Measurements from ENCODE around the gene NECAB2.

NECAB2 gene

GRCh38 chr16:83967838-83968305 lies at the start of gene NECAB2:
Gene NECAB2 (plus strand): TSS chr16:83968244. CDS start chr16:83968649, 405 bp downstream.
- H3K4me3 ChIP-seq (ENCODE audit: low read depth in 1 of 2, low read length in 1 of 2): peak within 1 kb of the TSS in 1 of 2 experiments; percentile 41
- peak; percentile 82 for TF ChIP-seq CTCF (IDR thresholded peaks at IDR 0.05)
- no peak within 1 kb of the TSS for H3K27ac ChIP-seq
- peaks cover 0 to 4% of the 10 kb centered on the region in 2 experiments for H3K4me1 ChIP-seq (ENCODE audit: control insufficient read depth in 1 of 2, insufficient read depth in 1 of 2, low read depth in 1 of 2, low read length in 1 of 2)
- H3K27me3 ChIP-seq: peaks cover 59% of the 10 kb centered on the region
- H3K36me3 ChIP-seq: peaks cover 4% of the 10 kb centered on the region
- no peaks in the 10 kb centered on the region for H3K9me3 ChIP-seq

GRCh38 chr16:83920894-83921491 lies 47.1 kb upstream of the NECAB2 start:
- no peak overlapping the region for H3K27ac ChIP-seq
- no peaks in the 10 kb centered on the region for H3K27me3 ChIP-seq
- no peaks in the 10 kb centered on the region for H3K4me1 ChIP-seq (ENCODE audit: control insufficient read depth in 1 of 2, insufficient read depth in 1 of 2, low read depth in 1 of 2, low read length in 1 of 2)
- H3K36me3 ChIP-seq: peaks cover 53% of the 10 kb centered on the region
- TF ChIP-seq CTCF (IDR thresholded peaks at IDR 0.05): no peak
- no peaks in the 10 kb centered on the region for H3K9me3 ChIP-seq
- no peak overlapping the region for H3K4me3 ChIP-seq (ENCODE audit: low read depth in 1 of 2, low read length in 1 of 2)

GRCh38 chr16:83923581-83924365 lies 44.3 kb upstream of the NECAB2 start:
- Histone ChIP-seq H3K36me3 (peaks cover 34% of the 10 kb centered on the region), H3K27me3 (no peaks in the 10 kb centered on the region), H3K27ac (no peak overlapping the region), H3K4me3 (ENCODE audit: low read depth in 1 of 2, low read length in 1 of 2) (no peak overlapping the region), H3K9me3 (no peaks in the 10 kb centered on the region), H3K4me1 (ENCODE audit: control insufficient read depth in 1 of 2, insufficient read depth in 1 of 2, low read depth in 1 of 2, low read length in 1 of 2) (no peaks in the 10 kb centered on the region)
- no peak for TF ChIP-seq CTCF (IDR thresholded peaks at IDR 0.05)

GRCh38 chr16:83924686-83925085 lies 43.4 kb upstream of the NECAB2 start:
- no peaks in the 10 kb centered on the region for H3K4me1 ChIP-seq (ENCODE audit: control insufficient read depth in 1 of 2, insufficient read depth in 1 of 2, low read depth in 1 of 2, low read length in 1 of 2)
- H3K36me3 ChIP-seq: peaks cover 25% of the 10 kb centered on the region
- no peak overlapping the region for H3K27ac ChIP-seq
- TF ChIP-seq CTCF (IDR thresholded peaks at IDR 0.05): no peak
- no peaks in the 10 kb centered on the region for H3K9me3 ChIP-seq
- H3K27me3 ChIP-seq: no peaks in the 10 kb centered on the region
- H3K4me3 ChIP-seq (ENCODE audit: low read depth in 1 of 2, low read length in 1 of 2): no peak overlapping the region

GRCh38 chr16:83925095-83925905 lies 42.7 kb upstream of the NECAB2 start:
- H3K4me1 ChIP-seq (ENCODE audit: control insufficient read depth in 1 of 2, insufficient read depth in 1 of 2, low read depth in 1 of 2, low read length in 1 of 2): no peaks in the 10 kb centered on the region
- no peaks in the 10 kb centered on the region for H3K9me3 ChIP-seq
- H3K27me3 ChIP-seq: no peaks in the 10 kb centered on the region
- TF ChIP-seq CTCF (IDR thresholded peaks at IDR 0.05): no peak
- no peak overlapping the region for H3K4me3 ChIP-seq (ENCODE audit: low read depth in 1 of 2, low read length in 1 of 2)
- no peak overlapping the region for H3K27ac ChIP-seq
- peaks cover 18% of the 10 kb centered on the region for H3K36me3 ChIP-seq

Data from neutrophil (primary cell).